Stimulated activated CD8-positive, alpha-beta memory T cell treated with anti-CD3 and anti-CD28 coated beads, Interleukin-7, amount 100 ng/mL, for 1 hour (primary cell): ENCODE results near the gene GRB10.
"Not testable (repeated sequence)": the region's sequence is repeated elsewhere in the genome, so short reads cannot be mapped to it uniquely, and the experiment has no call there.

Experiments
- DNase-seq, 2 donors: peaks; one replicate each; pipeline ENCODE4 v3.0.0-alpha.2; 2020; ENCODE audit warnings: low read depth in 2 of 2

The GRB10 gene

DNA sequence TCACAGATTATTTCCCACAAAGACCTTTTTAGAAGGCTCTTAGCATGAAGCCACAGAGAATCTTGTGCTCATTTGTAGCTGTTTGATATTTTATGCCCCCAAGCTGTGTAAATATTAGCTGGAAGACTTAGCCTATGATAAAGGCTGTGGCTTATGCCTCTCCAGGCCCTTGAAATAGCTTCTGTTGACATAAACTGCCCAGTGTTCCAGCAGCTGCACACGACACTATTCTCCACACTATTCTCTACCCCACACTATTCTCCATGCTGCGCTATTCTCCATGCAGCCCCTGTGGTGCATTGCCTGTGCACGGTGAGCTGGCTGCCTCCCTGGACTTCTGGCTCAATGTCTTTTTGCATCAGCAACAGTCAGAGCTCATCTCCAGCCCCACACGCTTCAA, 230.6 kb downstream of the GRB10 start:
- no peak for DNase-seq

DNA sequence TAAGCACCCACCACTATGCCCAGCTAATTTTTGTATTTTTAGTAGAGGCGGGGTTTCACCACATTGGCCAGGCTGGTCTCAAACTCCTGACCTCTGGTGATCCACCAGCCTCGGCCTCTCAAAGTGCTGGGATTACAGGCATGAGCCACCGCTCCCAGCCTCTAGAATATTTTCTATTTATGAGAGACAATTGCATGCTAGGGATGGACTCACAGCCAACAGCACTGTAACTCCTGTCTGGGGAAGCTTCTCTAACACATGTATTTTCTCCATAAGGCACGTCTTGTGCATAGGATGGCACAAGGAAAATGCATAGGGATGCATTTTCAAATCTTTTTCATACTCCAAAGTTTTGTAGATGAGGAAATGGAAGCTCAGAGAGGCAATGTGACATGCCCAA, 237.1 kb downstream of the GRB10 start:
- DNase-seq, result not testable (repeated sequence)

DNA sequence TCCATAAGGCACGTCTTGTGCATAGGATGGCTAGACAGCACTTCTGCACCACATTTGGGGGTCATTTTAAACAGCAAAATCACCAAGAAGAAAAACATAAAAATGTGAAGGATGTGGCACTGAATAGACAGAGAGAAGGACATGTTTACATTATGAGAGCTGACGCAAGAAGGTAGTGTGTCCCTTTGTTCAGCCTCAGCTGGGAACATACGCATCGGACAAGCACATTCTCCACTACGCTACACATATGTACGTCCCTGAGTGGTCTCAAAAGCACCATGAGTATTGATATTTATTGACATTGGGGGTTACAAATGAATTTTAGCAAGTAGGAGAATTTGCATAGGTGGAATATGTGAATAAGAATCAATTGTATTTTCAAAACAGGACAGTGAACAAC, 237.7 kb downstream of the GRB10 start:
- DNase-seq, result no peak

DNA sequence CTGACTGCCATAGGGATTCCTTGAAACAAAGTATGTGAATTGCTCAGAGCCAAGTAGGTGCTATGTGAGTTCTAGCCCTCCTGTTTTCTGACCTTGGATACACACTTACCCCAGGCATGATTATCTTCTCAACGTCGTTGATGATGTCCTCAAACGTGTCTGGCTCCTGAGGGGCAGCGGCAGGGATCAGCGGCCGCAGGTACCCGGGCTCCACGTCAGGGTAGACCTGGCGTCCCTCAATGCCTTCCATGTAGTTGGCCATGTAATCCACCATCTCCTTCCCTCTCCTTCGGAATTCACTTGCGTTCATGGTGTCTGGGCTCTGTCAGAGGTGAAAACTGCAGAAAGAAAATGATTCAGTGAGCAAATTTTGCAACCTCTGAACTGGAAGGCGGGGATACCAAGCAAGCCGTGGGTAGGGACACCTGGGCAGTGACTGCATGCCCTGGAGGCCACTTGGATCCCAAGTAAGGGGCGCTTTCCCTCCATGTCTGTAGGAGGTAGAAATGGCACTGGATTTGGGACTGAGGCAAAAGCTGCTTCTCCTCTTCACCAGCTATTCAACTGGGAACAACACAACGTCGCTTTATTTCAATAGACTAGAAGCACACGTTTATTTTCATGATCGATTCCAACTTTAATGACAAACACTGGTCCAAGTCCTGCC, 238.8 kb downstream of the GRB10 start:
- DNase-seq, result no peak

DNA sequence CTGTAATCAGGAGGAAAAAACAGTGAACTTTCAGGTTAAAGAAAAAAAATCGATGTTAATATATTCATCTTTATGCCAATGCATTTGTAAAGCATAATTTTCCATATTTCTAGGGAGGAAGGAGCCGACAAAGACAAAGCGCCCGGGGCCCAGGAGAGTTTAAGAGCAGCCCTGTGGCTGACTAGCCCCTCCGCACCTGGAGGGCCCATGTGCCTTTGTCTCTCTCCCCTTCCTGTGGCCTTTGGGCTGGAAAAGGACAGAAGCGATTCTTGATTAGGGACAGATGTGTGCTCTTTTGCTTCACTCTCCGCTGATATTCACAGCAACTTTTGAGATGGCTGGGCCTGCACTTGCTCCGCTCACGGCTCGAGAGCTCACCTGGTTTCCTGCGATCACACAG, 240.6 kb downstream of the GRB10 start:
- DNase-seq, result no peak

DNA sequence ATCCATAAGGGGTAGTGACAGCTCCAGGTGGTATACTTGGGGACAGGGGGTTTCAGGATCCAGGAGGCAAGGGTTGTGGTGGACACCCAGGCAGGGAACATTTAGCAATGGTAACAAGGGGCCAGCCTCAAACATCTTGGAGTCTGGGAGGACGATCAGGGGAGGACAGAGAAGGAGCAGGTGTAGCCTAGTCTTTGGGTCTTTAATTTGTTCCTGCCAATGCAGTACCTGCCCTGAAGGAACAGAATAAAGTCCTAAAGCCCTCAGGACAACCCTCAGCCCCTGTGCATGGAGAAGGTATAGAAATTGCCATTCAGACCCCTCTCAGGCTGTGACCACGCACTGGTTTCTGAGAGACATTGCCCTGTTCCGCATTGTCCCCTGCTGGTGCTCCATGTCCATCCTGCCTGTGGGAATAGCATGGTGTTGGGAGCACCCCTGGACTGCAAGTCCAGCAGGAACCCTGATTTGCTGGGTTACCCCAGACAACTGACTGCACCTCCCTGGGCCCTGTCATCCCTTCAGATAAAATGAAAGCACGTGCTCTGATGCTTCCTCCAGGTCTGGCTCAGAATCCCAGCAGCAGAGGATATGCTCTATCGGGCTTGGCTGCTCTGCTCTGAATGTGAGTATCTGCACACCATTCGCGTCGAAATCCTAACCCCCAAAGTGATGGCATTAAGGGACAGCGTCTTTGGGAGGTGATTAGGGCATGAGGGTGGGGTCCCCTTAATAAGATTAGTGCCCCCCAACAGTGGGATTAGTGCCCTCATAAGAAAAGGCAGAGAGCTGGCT, 241.7 kb downstream of the GRB10 start:
- DNase-seq, result no peak
